GM12892 (cell line): ENCODE measurements around the gene TCP11.

Experiments used
- POLR2A ChIP-seq: IDR thresholded peaks from 2 replicates; pipeline ENCODE4 v1.6.1; 2011; ENCODE audit warnings: low read depth, low read length, control low read depth
- POLR2AphosphoS5 ChIP-seq: IDR thresholded peaks from 2 replicates; pipeline ENCODE4 v1.6.1; 2011; ENCODE audit warnings: low read depth, low read length, control low read depth
- TAF1 ChIP-seq: IDR thresholded peaks from 2 replicates; pipeline ENCODE4 v1.6.1; 2011; ENCODE audit warnings: low read depth, mild to moderate bottlenecking, control low read depth, low read length, borderline replicate concordance

DNA sequence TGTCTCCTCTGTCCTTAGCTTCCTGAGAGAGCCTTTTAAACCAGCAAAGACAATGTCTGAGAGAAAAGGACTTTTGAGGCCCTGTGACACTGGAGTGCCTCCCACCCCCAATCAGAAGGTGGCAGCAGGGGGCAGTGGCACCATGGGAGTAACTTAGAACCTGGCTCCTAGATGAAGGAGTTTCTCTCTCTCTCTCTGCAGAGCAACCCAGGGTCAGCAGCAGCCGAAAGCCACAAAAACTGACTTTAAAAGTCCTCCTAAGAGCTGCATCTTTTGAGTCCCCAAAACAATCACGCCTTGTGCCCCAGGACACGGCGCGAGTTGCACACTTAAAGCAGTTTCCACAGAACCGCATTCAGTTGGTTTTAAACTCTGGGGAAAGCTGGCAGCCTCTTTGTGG is 5.3 kb upstream of the TCP11 start:
- TF ChIP-seq POLR2A (no peak), POLR2AphosphoS5 (no peak), TAF1 (no peak)
